Stimulated activated naive CD8-positive, alpha-beta T cell treated with anti-CD3 and anti-CD28 coated beads, Interleukin-15, Interleukin-2, amounts not matched to agents 100 ng/mL and 50 ng/mL, for 24 hours (primary cell): ENCODE results near the gene DLX4.

ENCODE experiments used
- H3K27ac Mint-ChIP-seq: one replicate; pipeline ENCODE4 v1.8.0; 2021; ENCODE audit warnings: mild to moderate bottlenecking, mixed read lengths
- H3K27me3 Mint-ChIP-seq: one replicate; pipeline ENCODE4 v1.8.0; 2021; ENCODE audit warnings: mixed read lengths
- H3K36me3 Mint-ChIP-seq: one replicate; pipeline ENCODE4 v1.8.0; 2021; ENCODE audit warnings: low read depth, mixed read lengths
- H3K4me1 Mint-ChIP-seq: one replicate; pipeline ENCODE4 v1.8.0; 2021; ENCODE audit warnings: low read depth, mixed read lengths
- H3K4me3 Mint-ChIP-seq: one replicate; pipeline ENCODE4 v1.8.0; 2021; ENCODE audit warnings: mild to moderate bottlenecking, mixed read lengths
- H3K9me3 Mint-ChIP-seq: one replicate; pipeline ENCODE4 v1.8.0; 2021; ENCODE audit warnings: mixed read lengths

DLX4 gene

GRCh38 chr17:49994085-49995054 lies 25.4 kb downstream of the DLX4 start:
- H3K9me3 Mint-ChIP-seq: no peaks in the 10 kb centered on the region
- H3K4me1 Mint-ChIP-seq: peaks cover 30% of the 10 kb centered on the region
- no peaks in the 10 kb centered on the region for H3K36me3 Mint-ChIP-seq
- H3K27ac Mint-ChIP-seq: no peak overlapping the region
- H3K4me3 Mint-ChIP-seq: peak overlapping the region; percentile 77
- H3K27me3 Mint-ChIP-seq: peaks cover 75% of the 10 kb centered on the region

- H3K9me3 Mint-ChIP-seq: no peaks in the 10 kb centered on the region
- H3K27ac Mint-ChIP-seq: no peak within 1 kb of the TSS
- H3K4me1 Mint-ChIP-seq: peaks cover 30% of the 10 kb centered on the region
- H3K36me3 Mint-ChIP-seq: no peaks in the 10 kb centered on the region
- H3K27me3 Mint-ChIP-seq: peaks cover 76% of the 10 kb centered on the region
- H3K4me3 Mint-ChIP-seq: peak within 1 kb of the TSS; percentile 77
Observed at GRCh38 chr17:49995055-49995738, 26.2 kb downstream of the DLX4 start, which contains the start of gene DLX3. DLX3 (minus strand) TSS chr17:49995224; CDS start chr17:49994998, 226 bp downstream.

GRCh38 chr17:49996121-49996494 lies 27.1 kb downstream of the DLX4 start:
- Mint-ChIP-seq H3K27ac (no peak overlapping the region), H3K4me3 (no peak overlapping the region), H3K27me3 (peaks cover 74% of the 10 kb centered on the region), H3K4me1 (peaks cover 30% of the 10 kb centered on the region), H3K9me3 (no peaks in the 10 kb centered on the region), H3K36me3 (no peaks in the 10 kb centered on the region)

DNA sequence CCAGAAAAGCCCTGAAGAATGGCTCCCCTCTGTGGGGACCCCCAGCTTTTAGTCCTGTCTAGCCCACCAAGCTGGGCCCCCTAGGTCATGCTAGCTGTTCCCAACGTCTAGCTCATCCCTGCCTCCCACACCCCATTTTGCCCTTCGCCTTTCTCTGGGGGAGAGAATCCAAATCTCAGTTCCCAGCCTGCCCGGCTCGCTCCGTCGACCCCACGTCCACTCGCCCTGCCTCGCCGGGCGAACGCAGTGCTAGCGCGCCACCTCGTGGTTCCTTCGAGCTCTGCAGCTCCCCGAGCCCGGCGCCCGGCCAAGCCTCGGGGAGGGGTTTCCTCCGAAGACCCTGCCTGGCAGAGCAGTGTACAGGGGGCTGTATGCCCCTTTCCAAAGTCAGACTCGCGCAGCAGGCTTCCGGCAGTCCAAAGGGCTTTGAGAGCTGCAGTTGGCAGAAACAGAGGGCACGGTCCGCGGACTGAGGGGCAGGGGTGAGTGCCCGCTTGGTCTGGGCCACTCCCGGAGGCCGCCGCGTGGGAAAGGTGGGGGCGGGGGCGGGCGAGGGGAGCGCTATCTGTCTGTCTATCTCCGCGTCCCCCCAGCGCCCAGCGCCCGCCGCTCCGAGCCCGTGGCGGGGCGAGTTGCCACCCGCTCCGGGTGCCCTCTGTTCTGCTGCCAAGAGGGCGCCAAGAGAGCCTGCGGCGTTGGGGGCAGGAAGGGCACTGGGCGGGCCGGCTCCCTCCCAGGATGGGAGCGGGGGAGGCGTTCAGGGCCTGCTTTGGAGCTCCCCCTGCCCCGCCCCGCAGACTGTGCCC lies 27.7 kb downstream of the DLX4 start:
- Mint-ChIP-seq H3K36me3 (no peaks in the 10 kb centered on the region), H3K9me3 (no peaks in the 10 kb centered on the region), H3K4me1 (peaks cover 30% of the 10 kb centered on the region), H3K27ac (no peak overlapping the region), H3K27me3 (peaks cover 77% of the 10 kb centered on the region), H3K4me3 (no peak overlapping the region)

DNA sequence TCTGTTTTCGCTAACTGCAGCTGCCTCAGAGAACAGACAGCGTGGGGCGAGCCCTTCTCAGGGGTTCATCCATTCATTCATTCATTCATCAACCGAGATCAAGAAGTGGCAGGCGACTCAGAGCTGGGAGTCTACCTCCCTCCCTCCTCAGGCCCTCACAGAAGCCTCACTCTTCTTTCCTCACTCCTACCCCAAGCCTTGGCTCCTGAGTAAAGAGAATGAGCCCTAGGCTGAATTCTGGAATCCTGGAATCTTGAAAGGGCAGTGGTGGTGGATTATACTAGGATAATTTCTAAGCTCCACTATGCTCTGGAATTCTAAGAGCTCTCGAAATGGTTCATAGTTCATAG lies 28.3 kb downstream of the DLX4 start:
- peaks cover 30% of the 10 kb centered on the region for H3K4me1 Mint-ChIP-seq
- no peaks in the 10 kb centered on the region for H3K9me3 Mint-ChIP-seq
- H3K27me3 Mint-ChIP-seq: peaks cover 77% of the 10 kb centered on the region
- no peak overlapping the region for H3K4me3 Mint-ChIP-seq
- H3K27ac Mint-ChIP-seq: no peak overlapping the region
- H3K36me3 Mint-ChIP-seq: no peaks in the 10 kb centered on the region

- peaks cover 75% of the 10 kb centered on the region for H3K27me3 Mint-ChIP-seq
- H3K9me3 Mint-ChIP-seq: no peaks in the 10 kb centered on the region
- H3K27ac Mint-ChIP-seq: no peak overlapping the region
- H3K36me3 Mint-ChIP-seq: no peaks in the 10 kb centered on the region
- no peak overlapping the region for H3K4me3 Mint-ChIP-seq
- peaks cover 26% of the 10 kb centered on the region for H3K4me1 Mint-ChIP-seq
Observed at GRCh38 chr17:49997773-49998703, 29.0 kb downstream of the DLX4 start.

- H3K36me3 Mint-ChIP-seq: no peaks in the 10 kb centered on the region
- H3K4me1 Mint-ChIP-seq: peaks cover 23% of the 10 kb centered on the region
- no peak overlapping the region for H3K27ac Mint-ChIP-seq
- no peak overlapping the region for H3K4me3 Mint-ChIP-seq
- peaks cover 72% of the 10 kb centered on the region for H3K27me3 Mint-ChIP-seq
- no peaks in the 10 kb centered on the region for H3K9me3 Mint-ChIP-seq
Observed at GRCh38 chr17:49998836-49999511, 30.0 kb downstream of the DLX4 start.

DNA sequence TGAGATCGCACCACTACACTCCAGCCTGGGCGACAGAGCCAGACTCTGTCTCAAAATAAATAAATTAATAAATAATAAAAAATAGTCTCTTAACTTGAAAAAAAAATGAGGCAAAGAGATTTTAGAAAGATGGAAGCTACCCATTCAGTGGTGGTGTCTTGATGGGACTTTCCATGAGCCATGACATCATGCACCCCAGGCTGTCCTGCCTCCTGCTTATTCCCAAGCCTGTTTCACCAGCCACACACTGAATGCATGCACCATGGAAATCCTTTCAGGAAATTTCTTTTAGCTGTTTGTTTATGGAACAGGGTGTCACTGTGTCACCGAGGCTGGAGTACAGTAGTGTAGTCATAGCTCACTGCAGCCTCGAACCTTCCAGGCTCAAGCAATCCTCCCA lies 34.9 kb downstream of the DLX4 start:
- no peak overlapping the region for H3K27ac Mint-ChIP-seq
- H3K4me1 Mint-ChIP-seq: no peaks in the 10 kb centered on the region
- peaks cover 51% of the 10 kb centered on the region for H3K27me3 Mint-ChIP-seq
- H3K4me3 Mint-ChIP-seq: no peak overlapping the region
- peaks cover 3% of the 10 kb centered on the region for H3K9me3 Mint-ChIP-seq
- H3K36me3 Mint-ChIP-seq: no peaks in the 10 kb centered on the region

- H3K27me3 Mint-ChIP-seq: peaks cover 59% of the 10 kb centered on the region
- no peak overlapping the region for H3K4me3 Mint-ChIP-seq
- peaks cover 6% of the 10 kb centered on the region for H3K36me3 Mint-ChIP-seq
- no peak overlapping the region for H3K27ac Mint-ChIP-seq
- H3K4me1 Mint-ChIP-seq: no peaks in the 10 kb centered on the region
- peaks cover 27% of the 10 kb centered on the region for H3K9me3 Mint-ChIP-seq
Observed at GRCh38 chr17:50009282-50009681, 40.3 kb downstream of the DLX4 start.

GRCh38 chr17:50013079-50013478 lies 44.1 kb downstream of the DLX4 start:
- no peaks in the 10 kb centered on the region for H3K4me1 Mint-ChIP-seq
- H3K4me3 Mint-ChIP-seq: no peak overlapping the region
- H3K27ac Mint-ChIP-seq: no peak overlapping the region
- peaks cover 34% of the 10 kb centered on the region for H3K9me3 Mint-ChIP-seq
- H3K36me3 Mint-ChIP-seq: peaks cover 6% of the 10 kb centered on the region
- peaks cover 45% of the 10 kb centered on the region for H3K27me3 Mint-ChIP-seq

GRCh38 chr17:50014471-50015088 lies 45.6 kb downstream of the DLX4 start:
- H3K4me1 Mint-ChIP-seq: no peaks in the 10 kb centered on the region
- H3K4me3 Mint-ChIP-seq: no peak overlapping the region
- peaks cover 32% of the 10 kb centered on the region for H3K27me3 Mint-ChIP-seq
- peaks cover 28% of the 10 kb centered on the region for H3K9me3 Mint-ChIP-seq
- peaks cover 6% of the 10 kb centered on the region for H3K36me3 Mint-ChIP-seq
- no peak overlapping the region for H3K27ac Mint-ChIP-seq

- no peak overlapping the region for H3K27ac Mint-ChIP-seq
- peaks cover 31% of the 10 kb centered on the region for H3K27me3 Mint-ChIP-seq
- peaks cover 28% of the 10 kb centered on the region for H3K9me3 Mint-ChIP-seq
- no peaks in the 10 kb centered on the region for H3K4me1 Mint-ChIP-seq
- H3K36me3 Mint-ChIP-seq: peaks cover 6% of the 10 kb centered on the region
- H3K4me3 Mint-ChIP-seq: no peak overlapping the region
Observed at GRCh38 chr17:50015146-50015545, 46.2 kb downstream of the DLX4 start.

- Mint-ChIP-seq H3K4me3 (no peak overlapping the region), H3K9me3 (peaks cover 9% of the 10 kb centered on the region), H3K4me1 (no peaks in the 10 kb centered on the region), H3K36me3 (no peaks in the 10 kb centered on the region), H3K27me3 (peaks cover 13% of the 10 kb centered on the region), H3K27ac (no peak overlapping the region)
Observed at GRCh38 chr17:50018909-50019308, 49.9 kb downstream of the DLX4 start.
